Measurements from ENCODE around the gene NT5M.

Gene NT5M

GRCh38 chr17:17343896-17344506 is 40.8 kb downstream of the NT5M start:
- no peak for DNase-seq

GRCh38 chr17:17344507-17345293 is 41.5 kb downstream of the NT5M start:
- DNase-seq = no peak

GRCh38 chr17:17345294-17345597 is 42.1 kb downstream of the NT5M start:
- no peak for DNase-seq

GRCh38 chr17:17345686-17346427 is 42.7 kb downstream of the NT5M start:
- DNase-seq = no peak

GRCh38 chr17:17346428-17347233 is 43.5 kb downstream of the NT5M start:
- DNase-seq = no peak

- no peak for DNase-seq
These were observed 44.2 kb downstream of the NT5M start for GRCh38 chr17:17347234-17347955.

- DNase-seq = no peak
These were observed 45.0 kb downstream of the NT5M start for GRCh38 chr17:17347956-17348871.

GRCh38 chr17:17348872-17349723 is 45.9 kb downstream of the NT5M start:
- DNase-seq = no peak

GRCh38 chr17:17349724-17350106 is 46.5 kb downstream of the NT5M start:
- no peak for DNase-seq

- no peak for DNase-seq
These were observed 47.5 kb downstream of the NT5M start for GRCh38 chr17:17350491-17351355.

- no peak for DNase-seq
These were observed 48.3 kb downstream of the NT5M start for GRCh38 chr17:17351356-17351891.

GRCh38 chr17:17351901-17352781 is 49.0 kb downstream of the NT5M start:
- DNase-seq = no peak

- no peak for DNase-seq
These were observed 49.9 kb downstream of the NT5M start for GRCh38 chr17:17352836-17353624.

GRCh38 chr17:17353625-17354484 is 50.7 kb downstream of the NT5M start:
- no peak for DNase-seq

GRCh38 chr17:17354560-17355349 is 51.6 kb downstream of the NT5M start:
- peak; percentile 75 for DNase-seq
